Measurements from ENCODE around the gene CACNA2D3. TPM values are rescaled to one million over a fixed set of nuclear protein-coding genes. Genes with fewer than 3 reads are reported as not detected.

Gene CACNA2D3
- total RNA-seq, 1 donor from 2014 or later: not detected

- no peak for DNase-seq (ENCODE audit: low spot score)
- Mint-ChIP-seq H3K9me3 (no peaks in the 10 kb centered on the region), H3K4me1 (ENCODE audit: low read depth) (no peaks in the 10 kb centered on the region), H3K36me3 (ENCODE audit: low read depth) (no peaks in the 10 kb centered on the region), H3K27me3 (ENCODE audit: insufficient read depth) (no peaks in the 10 kb centered on the region), H3K4me3 (no peak overlapping the region), H3K27ac (no peak overlapping the region)
- intact Hi-C loops (cut with micrococcal nuclease): no loop called here
Observed at GRCh38 chr3:54541369-54541768, 419.0 kb downstream of the CACNA2D3 start.

DNA sequence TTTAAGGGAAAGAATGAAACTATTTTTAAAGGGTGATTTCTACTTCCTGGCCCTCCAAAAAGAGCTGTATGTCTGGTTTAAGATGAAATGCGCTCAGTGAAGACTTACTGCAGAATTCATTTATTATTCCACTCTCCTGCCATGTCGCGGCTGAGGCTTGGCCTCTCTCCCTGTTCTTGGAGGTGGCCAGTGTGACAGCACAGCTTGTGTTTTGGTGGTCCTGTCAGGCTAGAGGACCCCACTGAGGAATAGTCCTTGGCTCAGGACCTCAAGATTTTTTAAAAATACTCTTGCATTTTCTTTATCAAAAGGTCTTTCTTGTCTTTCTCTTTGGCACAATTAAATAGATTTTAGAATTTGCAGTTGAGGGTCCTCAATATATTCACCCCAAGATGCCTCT is 421.1 kb downstream of the CACNA2D3 start:
- no peaks in the 10 kb centered on the region for H3K4me1 Mint-ChIP-seq (ENCODE audit: low read depth)
- intact Hi-C loops (cut with micrococcal nuclease): no loop called here
- H3K36me3 Mint-ChIP-seq (ENCODE audit: low read depth): no peaks in the 10 kb centered on the region

GRCh38 chr3:54547051-54547450 is 424.7 kb downstream of the CACNA2D3 start:
- no peak for DNase-seq (ENCODE audit: low spot score)

More for the DNA sequence above, 421.1 kb downstream of the CACNA2D3 start:
- no peaks in the 10 kb centered on the region for H3K27me3 Mint-ChIP-seq (ENCODE audit: insufficient read depth)
- H3K4me3 Mint-ChIP-seq: no peak overlapping the region
- no peak overlapping the region for H3K27ac Mint-ChIP-seq
- no peaks in the 10 kb centered on the region for H3K9me3 Mint-ChIP-seq
- no peak for DNase-seq (ENCODE audit: low spot score)

DNA sequence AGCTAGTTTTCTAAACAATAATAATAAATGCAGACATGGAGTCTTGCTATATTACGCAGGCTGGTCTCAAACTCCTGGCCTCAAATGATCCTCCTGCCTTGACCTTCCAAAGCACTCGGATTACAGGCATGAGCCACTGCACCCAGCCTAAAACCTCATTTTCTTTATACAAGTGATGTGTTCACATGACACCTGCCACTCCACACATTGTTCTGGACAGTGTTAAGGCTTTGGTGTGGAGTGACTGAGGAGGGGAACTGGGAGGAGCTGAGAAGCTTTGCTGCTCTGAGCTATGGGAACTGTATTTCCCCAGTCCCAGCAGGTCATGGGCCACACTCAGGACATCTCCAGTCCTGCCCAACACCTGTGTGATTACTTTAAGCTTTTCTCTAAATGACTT is 425.5 kb downstream of the CACNA2D3 start:
- Mint-ChIP-seq H3K27ac (no peak overlapping the region), H3K36me3 (ENCODE audit: low read depth) (no peaks in the 10 kb centered on the region), H3K27me3 (ENCODE audit: insufficient read depth) (no peaks in the 10 kb centered on the region), H3K4me3 (no peak overlapping the region), H3K9me3 (no peaks in the 10 kb centered on the region), H3K4me1 (ENCODE audit: low read depth) (no peaks in the 10 kb centered on the region)
- DNase-seq (ENCODE audit: low spot score): no peak
- intact Hi-C loops (cut with micrococcal nuclease): no loop called here

More at GRCh38 chr3:54547051-54547450, 424.7 kb downstream of the CACNA2D3 start:
- no peak overlapping the region for H3K4me3 Mint-ChIP-seq
- no peaks in the 10 kb centered on the region for H3K4me1 Mint-ChIP-seq (ENCODE audit: low read depth)
- H3K27me3 Mint-ChIP-seq (ENCODE audit: insufficient read depth): no peaks in the 10 kb centered on the region
- no peaks in the 10 kb centered on the region for H3K9me3 Mint-ChIP-seq
- no peak overlapping the region for H3K27ac Mint-ChIP-seq
- H3K36me3 Mint-ChIP-seq (ENCODE audit: low read depth): no peaks in the 10 kb centered on the region
- intact Hi-C loops (cut with micrococcal nuclease): no loop called here

DNA sequence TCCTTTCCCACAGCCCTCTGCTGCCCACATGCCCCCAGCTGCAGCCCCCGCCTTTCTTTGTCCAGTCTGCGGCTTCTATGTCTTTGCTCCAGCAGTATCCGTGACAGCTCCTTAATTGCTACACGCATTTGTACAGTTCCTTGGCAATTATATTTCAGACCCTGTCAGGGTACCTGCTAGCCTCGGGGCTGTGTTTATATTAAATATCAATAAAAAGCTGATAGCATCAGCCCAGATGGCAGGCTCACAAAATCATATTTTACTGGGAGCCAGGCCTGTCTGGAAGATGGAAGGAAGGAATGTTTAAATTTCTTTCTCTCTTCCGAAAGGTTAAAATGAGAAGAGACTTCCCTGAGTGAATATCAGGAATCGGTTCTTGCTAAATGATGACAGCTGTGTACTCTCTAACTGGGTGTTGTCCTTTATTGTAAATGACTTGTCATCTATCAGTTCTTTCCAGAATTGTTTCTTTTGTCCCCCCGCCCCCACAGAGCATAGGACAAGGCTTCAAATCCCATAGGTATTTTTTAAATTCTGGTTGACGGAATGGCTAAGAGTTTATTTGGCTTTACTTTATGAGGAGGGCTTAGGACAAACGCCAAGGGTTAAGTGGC is 427.4 kb downstream of the CACNA2D3 start:
- DNase-seq (ENCODE audit: low spot score): no peak
- Mint-ChIP-seq H3K4me3 (no peak overlapping the region), H3K4me1 (ENCODE audit: low read depth) (no peaks in the 10 kb centered on the region), H3K36me3 (ENCODE audit: low read depth) (no peaks in the 10 kb centered on the region), H3K27ac (no peak overlapping the region), H3K9me3 (no peaks in the 10 kb centered on the region), H3K27me3 (ENCODE audit: insufficient read depth) (no peaks in the 10 kb centered on the region)
- intact Hi-C loops (cut with micrococcal nuclease): no loop called here

DNA sequence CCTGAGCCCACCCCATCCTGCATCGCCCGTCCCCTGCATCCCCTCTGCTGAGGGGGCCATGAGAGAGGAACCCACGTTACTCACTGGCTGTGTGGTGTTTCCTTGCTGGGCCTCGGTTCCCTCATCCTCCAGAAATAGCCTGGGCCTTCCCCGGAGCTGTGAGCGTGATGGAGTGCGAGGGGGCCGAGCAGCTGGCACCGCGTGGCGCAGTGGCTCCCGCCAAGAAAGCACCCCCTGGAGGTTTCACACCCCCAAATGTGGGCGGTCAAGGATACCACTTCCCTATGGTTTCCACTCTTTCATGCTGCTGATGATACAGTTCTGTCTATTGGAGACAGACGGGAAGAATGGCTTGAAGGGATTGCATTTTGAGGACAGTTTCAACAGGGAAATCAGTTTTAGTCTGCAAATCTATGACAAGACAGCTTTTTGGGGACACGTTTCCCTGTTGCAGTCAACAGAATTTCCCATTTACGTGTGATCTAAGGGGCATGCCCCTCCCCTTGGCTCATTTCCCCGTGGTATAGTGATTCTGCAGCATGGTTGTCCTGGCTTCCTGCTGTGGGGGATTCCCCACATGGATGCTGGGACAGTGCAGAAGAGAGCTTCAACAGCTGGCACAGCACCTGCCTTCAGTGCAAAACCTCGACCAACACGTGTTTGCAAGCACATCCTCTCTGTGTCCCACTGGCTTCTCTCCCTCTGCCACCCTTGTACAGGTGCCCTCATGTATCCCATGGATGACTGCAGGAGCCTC is 428.0 kb downstream of the CACNA2D3 start:
- Mint-ChIP-seq H3K27me3 (ENCODE audit: insufficient read depth) (no peaks in the 10 kb centered on the region), H3K4me3 (no peak overlapping the region), H3K9me3 (no peaks in the 10 kb centered on the region), H3K36me3 (ENCODE audit: low read depth) (no peaks in the 10 kb centered on the region), H3K4me1 (ENCODE audit: low read depth) (no peaks in the 10 kb centered on the region), H3K27ac (no peak overlapping the region)
- intact Hi-C loops (cut with micrococcal nuclease): no loop called here
- DNase-seq (ENCODE audit: low spot score): no peak

GRCh38 chr3:54556630-54557029 is 434.3 kb downstream of the CACNA2D3 start:
- H3K36me3 Mint-ChIP-seq (ENCODE audit: low read depth): no peaks in the 10 kb centered on the region
- intact Hi-C loops (cut with micrococcal nuclease): no loop called here
- H3K9me3 Mint-ChIP-seq: no peaks in the 10 kb centered on the region
- DNase-seq (ENCODE audit: low spot score): no peak
- no peak overlapping the region for H3K4me3 Mint-ChIP-seq
- no peaks in the 10 kb centered on the region for H3K4me1 Mint-ChIP-seq (ENCODE audit: low read depth)
- H3K27me3 Mint-ChIP-seq (ENCODE audit: insufficient read depth): no peaks in the 10 kb centered on the region
- no peak overlapping the region for H3K27ac Mint-ChIP-seq

- no peak for DNase-seq (ENCODE audit: low spot score)
- no peaks in the 10 kb centered on the region for H3K4me1 Mint-ChIP-seq (ENCODE audit: low read depth)
- H3K27me3 Mint-ChIP-seq (ENCODE audit: insufficient read depth): no peaks in the 10 kb centered on the region
- no peak overlapping the region for H3K27ac Mint-ChIP-seq
- intact Hi-C loops (cut with micrococcal nuclease): no loop called here
- no peak overlapping the region for H3K4me3 Mint-ChIP-seq
- no peaks in the 10 kb centered on the region for H3K36me3 Mint-ChIP-seq (ENCODE audit: low read depth)
- no peaks in the 10 kb centered on the region for H3K9me3 Mint-ChIP-seq
Observed at GRCh38 chr3:54557538-54558428, 435.4 kb downstream of the CACNA2D3 start.

- no peak overlapping the region for H3K4me3 Mint-ChIP-seq
- DNase-seq (ENCODE audit: low spot score): no peak
- no peaks in the 10 kb centered on the region for H3K4me1 Mint-ChIP-seq (ENCODE audit: low read depth)
- H3K9me3 Mint-ChIP-seq: no peaks in the 10 kb centered on the region
- H3K27ac Mint-ChIP-seq: no peak overlapping the region
- intact Hi-C loops (cut with micrococcal nuclease): no loop called here
- no peaks in the 10 kb centered on the region for H3K27me3 Mint-ChIP-seq (ENCODE audit: insufficient read depth)
- no peaks in the 10 kb centered on the region for H3K36me3 Mint-ChIP-seq (ENCODE audit: low read depth)
Observed at GRCh38 chr3:54563501-54564200, 441.3 kb downstream of the CACNA2D3 start.

- no peaks in the 10 kb centered on the region for H3K4me1 Mint-ChIP-seq (ENCODE audit: low read depth)
- no peaks in the 10 kb centered on the region for H3K27me3 Mint-ChIP-seq (ENCODE audit: insufficient read depth)
- H3K4me3 Mint-ChIP-seq: no peak overlapping the region
- H3K9me3 Mint-ChIP-seq: no peaks in the 10 kb centered on the region
- H3K27ac Mint-ChIP-seq: no peak overlapping the region
- DNase-seq (ENCODE audit: low spot score): no peak
- H3K36me3 Mint-ChIP-seq (ENCODE audit: low read depth): no peaks in the 10 kb centered on the region
- intact Hi-C loops (cut with micrococcal nuclease): no loop called here
Observed at GRCh38 chr3:54564374-54564925, 442.1 kb downstream of the CACNA2D3 start.

DNA sequence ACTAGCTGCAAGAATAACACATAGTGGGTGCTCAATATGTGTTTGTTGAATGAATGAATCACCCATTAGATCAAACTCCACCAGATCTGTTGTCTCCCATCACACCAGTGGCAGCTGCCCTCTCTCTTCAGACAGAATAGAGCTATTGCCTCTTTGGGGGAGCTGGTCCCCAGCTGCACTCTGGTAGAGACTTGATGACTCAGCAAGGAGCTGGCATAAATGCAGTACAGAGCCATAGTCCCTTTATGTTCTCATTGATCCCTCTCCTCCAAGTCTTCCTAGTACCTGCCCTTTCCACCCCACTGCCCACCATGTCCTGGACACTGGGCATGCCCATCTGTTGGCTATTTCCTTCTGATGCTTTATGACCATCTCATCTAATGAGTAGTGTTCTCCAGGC is 443.6 kb downstream of the CACNA2D3 start:
- Mint-ChIP-seq H3K4me3 (no peak overlapping the region), H3K27me3 (ENCODE audit: insufficient read depth) (no peaks in the 10 kb centered on the region), H3K36me3 (ENCODE audit: low read depth) (no peaks in the 10 kb centered on the region)

GRCh38 chr3:54567949-54568348 is 445.6 kb downstream of the CACNA2D3 start:
- Mint-ChIP-seq H3K4me3 (no peak overlapping the region), H3K4me1 (ENCODE audit: low read depth) (no peaks in the 10 kb centered on the region), H3K27me3 (ENCODE audit: insufficient read depth) (no peaks in the 10 kb centered on the region), H3K36me3 (ENCODE audit: low read depth) (no peaks in the 10 kb centered on the region), H3K27ac (no peak overlapping the region), H3K9me3 (no peaks in the 10 kb centered on the region)
- no peak for DNase-seq (ENCODE audit: low spot score)
- intact Hi-C loops (cut with micrococcal nuclease): no loop called here

More for the DNA sequence above, 443.6 kb downstream of the CACNA2D3 start:
- Mint-ChIP-seq H3K4me1 (ENCODE audit: low read depth) (no peaks in the 10 kb centered on the region), H3K9me3 (no peaks in the 10 kb centered on the region), H3K27ac (no peak overlapping the region)
- no peak for DNase-seq (ENCODE audit: low spot score)
- intact Hi-C loops (cut with micrococcal nuclease): no loop called here
